Renal cortex interstitium (tissue), 11 donors: ENCODE measurements around the gene HYDIN. TPM values are rescaled to one million over a fixed set of nuclear protein-coding genes. Genes with fewer than 3 reads are reported as not detected.

ENCODE experiments used
- DNase-seq, 11 donors: peaks; one replicate each; pipeline ENCODE4 v3.0.0-alpha.2; 2013; ENCODE audit warnings: low read depth in 9 of 11, low spot score in 4 of 11; ENCODE audit errors: extremely low read depth in 1 of 11
- polyA plus RNA-seq, 3 donors: library from polyadenylated mRNA; unstranded; fragments of 120-200 nt; gene quantifications; one replicate each; pipeline ENCODE4 v1.2.1, GENCODE V29; 2013; ENCODE audit not compliant: insufficient read length in 3 of 3

HYDIN gene
- polyA plus RNA-seq, 3 donors, result 10.8 to 17.6 (median 13.6) TPM

- peak; percentile 63 to 83 (median 71) for DNase-seq
Observed at GRCh38 chr16:70778901-70779309, 451.6 kb downstream of the HYDIN start.

- no peak for DNase-seq
Observed at GRCh38 chr16:70777973-70778406, 452.5 kb downstream of the HYDIN start.

GRCh38 chr16:70777496-70777895 lies 453.0 kb downstream of the HYDIN start:
- no peak for DNase-seq

- DNase-seq, result no peak
Observed at GRCh38 chr16:70775399-70775798, 455.1 kb downstream of the HYDIN start.

- DNase-seq, result no peak
Observed at GRCh38 chr16:70774261-70774660, 456.3 kb downstream of the HYDIN start.

- DNase-seq, result no peak
Observed at GRCh38 chr16:70772493-70772892, 458.0 kb downstream of the HYDIN start.

GRCh38 chr16:70770626-70771552 lies 459.6 kb downstream of the HYDIN start:
- peak in 3 of 11 donors; percentile 44 to 55 (median 44) for DNase-seq

- no peak for DNase-seq
Observed at GRCh38 chr16:70770291-70770625, 460.3 kb downstream of the HYDIN start.

- DNase-seq, result no peak
Observed at GRCh38 chr16:70769761-70770160, 460.8 kb downstream of the HYDIN start.

GRCh38 chr16:70769131-70769530 lies 461.4 kb downstream of the HYDIN start:
- DNase-seq, result no peak

- DNase-seq, result no peak
Observed at GRCh38 chr16:70768203-70768580, 462.3 kb downstream of the HYDIN start.

- DNase-seq, result no peak
Observed at GRCh38 chr16:70767377-70768202, 462.9 kb downstream of the HYDIN start.

GRCh38 chr16:70766658-70767057 lies 463.9 kb downstream of the HYDIN start:
- DNase-seq, result no peak

GRCh38 chr16:70766176-70766575 lies 464.3 kb downstream of the HYDIN start:
- no peak for DNase-seq

GRCh38 chr16:70765491-70765890 lies 465.0 kb downstream of the HYDIN start:
- no peak for DNase-seq

- DNase-seq, result no peak
Observed at GRCh38 chr16:70764632-70765031, 465.9 kb downstream of the HYDIN start.

GRCh38 chr16:70760221-70760620 lies 470.3 kb downstream of the HYDIN start:
- no peak for DNase-seq

GRCh38 chr16:70759666-70760065 lies 470.9 kb downstream of the HYDIN start:
- DNase-seq, result no peak

GRCh38 chr16:70758786-70759185 lies 471.7 kb downstream of the HYDIN start:
- DNase-seq, result no peak
